ENCODE data around the gene FOXP4.

The FOXP4 gene

GRCh38 chr6:41551857-41552256 lies 5.7 kb downstream of the FOXP4 start:
- DNase-seq (ENCODE audit: low spot score) = no peak
- TF ChIP-seq, protein P1, sequence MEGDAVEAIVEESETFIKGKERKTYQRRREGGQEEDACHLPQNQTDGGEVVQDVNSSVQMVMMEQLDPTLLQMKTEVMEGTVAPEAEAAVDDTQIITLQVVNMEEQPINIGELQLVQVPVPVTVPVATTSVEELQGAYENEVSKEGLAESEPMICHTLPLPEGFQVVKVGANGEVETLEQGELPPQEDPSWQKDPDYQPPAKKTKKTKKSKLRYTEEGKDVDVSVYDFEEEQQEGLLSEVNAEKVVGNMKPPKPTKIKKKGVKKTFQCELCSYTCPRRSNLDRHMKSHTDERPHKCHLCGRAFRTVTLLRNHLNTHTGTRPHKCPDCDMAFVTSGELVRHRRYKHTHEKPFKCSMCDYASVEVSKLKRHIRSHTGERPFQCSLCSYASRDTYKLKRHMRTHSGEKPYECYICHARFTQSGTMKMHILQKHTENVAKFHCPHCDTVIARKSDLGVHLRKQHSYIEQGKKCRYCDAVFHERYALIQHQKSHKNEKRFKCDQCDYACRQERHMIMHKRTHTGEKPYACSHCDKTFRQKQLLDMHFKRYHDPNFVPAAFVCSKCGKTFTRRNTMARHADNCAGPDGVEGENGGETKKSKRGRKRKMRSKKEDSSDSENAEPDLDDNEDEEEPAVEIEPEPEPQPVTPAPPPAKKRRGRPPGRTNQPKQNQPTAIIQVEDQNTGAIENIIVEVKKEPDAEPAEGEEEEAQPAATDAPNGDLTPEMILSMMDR (IDR thresholded peaks at IDR 0.05; ENCODE audit: borderline replicate concordance, control extremely low read depth, extremely low read depth, insufficient read depth, missing control alignments) = no peak
- in situ Hi-C loops (cut with MboI; ENCODE audit: low sequenced_read_pairs, unreplicated experiment) = no loop called here

- no peak for DNase-seq (ENCODE audit: low spot score)
- in situ Hi-C loops (cut with MboI; ENCODE audit: low sequenced_read_pairs, unreplicated experiment) = no loop called here
- TF ChIP-seq, protein P1 (IDR thresholded peaks at IDR 0.05; ENCODE audit: borderline replicate concordance, control extremely low read depth, extremely low read depth, insufficient read depth, missing control alignments) = no peak
Observed at GRCh38 chr6:41552723-41553122, 6.5 kb downstream of the FOXP4 start.

DNA sequence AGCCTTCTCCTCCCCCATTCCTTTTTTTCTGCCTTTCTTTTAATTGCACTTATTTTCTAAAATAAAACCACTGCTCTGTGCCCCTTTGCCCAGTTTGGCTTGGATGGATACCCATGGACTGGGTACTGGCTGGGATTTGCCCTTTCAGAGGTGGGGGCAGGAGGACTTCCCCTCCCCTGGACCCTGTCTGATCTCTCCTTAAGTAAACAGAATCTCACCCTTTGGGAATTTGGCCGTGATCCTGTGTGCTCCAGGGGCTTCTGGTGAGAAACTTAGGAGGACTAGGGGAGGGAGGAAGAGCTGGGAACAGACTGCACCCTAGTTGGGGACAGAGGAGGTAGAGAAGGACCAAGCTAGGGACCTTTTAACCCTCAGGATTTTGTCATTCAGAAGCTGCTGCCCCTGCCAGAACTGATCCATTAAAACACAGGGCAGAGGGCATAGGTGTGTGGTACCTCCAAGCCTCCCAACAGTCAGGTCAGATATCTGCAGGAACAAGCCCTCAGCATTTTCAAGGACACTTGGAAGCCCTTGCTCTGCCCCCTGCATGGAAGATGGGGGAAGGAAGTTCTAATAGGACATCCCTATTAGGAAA lies 7.3 kb downstream of the FOXP4 start:
- DNase-seq (ENCODE audit: low spot score) = no peak
- in situ Hi-C loops (cut with MboI; ENCODE audit: low sequenced_read_pairs, unreplicated experiment) = no loop called here
- TF ChIP-seq, protein P1 (IDR thresholded peaks at IDR 0.05; ENCODE audit: borderline replicate concordance, control extremely low read depth, extremely low read depth, insufficient read depth, missing control alignments) = no peak

DNA sequence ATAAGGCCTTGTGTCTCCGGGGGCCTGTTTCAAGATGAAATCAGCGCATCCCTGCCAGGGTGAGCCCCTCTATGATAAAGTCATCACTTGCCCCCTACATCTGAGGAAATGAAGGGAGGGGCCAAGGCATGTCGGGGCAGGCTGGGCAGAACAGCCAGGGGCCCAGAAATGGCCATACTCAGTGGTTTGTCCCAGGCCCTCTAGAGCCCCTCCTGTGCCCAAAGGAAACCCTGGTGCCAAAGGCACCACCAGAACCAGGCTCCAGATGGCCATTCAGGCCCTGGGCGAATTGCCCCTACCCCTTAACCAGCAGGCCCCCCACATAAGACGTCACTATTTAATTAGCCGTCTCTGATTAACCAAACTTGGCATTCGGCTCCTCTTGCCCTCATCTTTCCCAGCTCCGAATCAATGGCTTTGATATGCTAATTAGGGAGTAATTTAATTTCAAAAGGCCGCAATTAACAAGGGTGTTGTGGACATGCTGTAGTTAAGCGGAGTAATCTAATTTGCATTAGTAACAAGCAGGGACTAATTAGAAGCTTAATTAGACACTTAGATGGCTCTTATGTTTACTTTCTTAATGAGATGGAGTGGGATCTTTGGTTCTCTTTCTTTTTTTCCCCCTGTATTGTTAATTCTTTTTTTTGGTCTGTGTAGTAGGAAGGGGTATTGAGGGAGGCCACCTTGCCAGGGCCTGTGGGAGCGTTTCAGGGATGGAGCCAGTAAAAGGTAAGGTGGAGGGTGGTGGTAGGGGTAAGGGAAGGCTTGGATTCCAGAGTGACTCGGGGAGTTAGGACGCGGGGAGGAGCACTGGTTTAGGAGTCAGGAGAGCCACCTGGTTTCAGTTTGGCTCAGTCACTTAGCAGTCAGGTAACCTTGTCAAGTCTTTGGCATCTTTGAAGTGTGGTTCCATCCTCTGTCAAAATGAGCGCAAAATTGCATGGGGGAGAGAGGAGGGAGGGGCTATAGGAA lies 9.4 kb downstream of the FOXP4 start:
- TF ChIP-seq, protein P1 (IDR thresholded peaks at IDR 0.05; ENCODE audit: borderline replicate concordance, control extremely low read depth, extremely low read depth, insufficient read depth, missing control alignments) = no peak
- DNase-seq (ENCODE audit: low spot score) = no peak
- in situ Hi-C loops (cut with MboI; ENCODE audit: low sequenced_read_pairs, unreplicated experiment) = no loop called here

DNA sequence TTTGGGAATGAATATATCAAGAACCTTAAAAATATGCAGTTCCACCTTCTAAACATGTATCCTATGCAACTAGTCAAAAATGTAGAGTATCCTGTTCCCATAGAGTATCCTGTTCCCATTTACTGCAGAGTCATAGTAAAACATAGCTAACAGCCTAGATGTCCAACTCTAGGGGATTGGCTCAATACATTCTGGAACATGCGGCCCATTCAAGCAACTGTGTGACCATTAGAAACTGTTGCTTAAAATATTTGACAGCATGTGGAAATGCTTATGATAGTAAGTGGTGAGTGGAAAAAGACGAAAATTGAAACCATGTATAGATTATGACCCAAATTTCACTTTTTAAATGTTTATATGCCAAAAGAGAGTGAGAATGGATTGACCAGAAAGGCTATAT lies 11.2 kb downstream of the FOXP4 start:
- in situ Hi-C loops (cut with MboI; ENCODE audit: low sequenced_read_pairs, unreplicated experiment) = no loop called here
- TF ChIP-seq, protein P1 (IDR thresholded peaks at IDR 0.05; ENCODE audit: borderline replicate concordance, control extremely low read depth, extremely low read depth, insufficient read depth, missing control alignments) = no peak
- no peak for DNase-seq (ENCODE audit: low spot score)

DNA sequence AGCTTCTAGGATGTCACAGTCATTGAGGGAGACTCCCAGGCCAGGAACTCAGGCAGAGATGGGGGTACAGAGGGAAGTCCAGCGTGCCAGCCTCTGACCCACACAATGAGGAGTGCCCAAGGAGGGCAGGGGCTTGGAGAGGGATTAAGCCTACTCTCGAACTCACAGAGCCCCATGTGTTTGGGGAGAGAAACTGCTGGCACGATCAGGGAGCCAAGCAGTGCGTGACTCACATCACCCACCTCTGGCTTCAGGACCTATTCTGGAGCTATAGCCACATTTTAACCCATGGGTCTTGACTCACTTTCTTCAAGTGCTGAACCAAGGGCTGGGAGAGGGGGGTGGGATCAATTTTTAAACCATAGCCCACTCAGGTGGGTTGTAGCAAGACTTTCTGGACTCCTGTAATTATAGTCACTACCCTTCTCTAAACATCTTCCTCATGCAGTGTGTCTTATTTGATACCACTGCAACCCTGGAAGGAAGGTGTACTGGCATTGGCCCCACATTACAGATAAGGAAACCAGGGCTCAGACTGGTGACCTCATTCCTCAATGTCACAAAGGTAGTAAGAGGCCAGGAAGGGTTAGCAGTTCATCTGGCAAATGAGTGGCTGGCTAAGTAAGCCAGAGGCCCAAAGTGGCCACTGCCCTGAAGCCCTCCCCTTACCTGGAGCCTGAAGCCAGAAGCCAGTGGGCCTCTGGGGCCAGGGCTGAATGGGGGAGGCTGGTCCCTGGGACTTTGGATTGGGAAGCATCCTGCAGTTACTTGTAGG lies 12.0 kb downstream of the FOXP4 start:
- in situ Hi-C loops (cut with MboI; ENCODE audit: low sequenced_read_pairs, unreplicated experiment) = no loop called here
- DNase-seq (ENCODE audit: low spot score) = no peak
- TF ChIP-seq, protein P1 (IDR thresholded peaks at IDR 0.05; ENCODE audit: borderline replicate concordance, control extremely low read depth, extremely low read depth, insufficient read depth, missing control alignments) = no peak
